Neural cell (in vitro differentiated cells): Measurements from ENCODE around the gene HBM.

ENCODE experiments used
- CTCF ChIP-seq: fragments of 450-650 bp; IDR thresholded peaks from 2 replicates; pipeline ENCODE4 v1.5.1; 2014; ENCODE audit warnings: antibody characterized with exemption, mild to moderate bottlenecking, moderate library complexity; ENCODE audit not compliant: poor library complexity, severe bottlenecking
- POLR2AphosphoS5 ChIP-seq: IDR thresholded peaks from 2 replicates; pipeline ENCODE4 v1.6.1; 2012
- SMC3 ChIP-seq: fragments of 450-650 bp; conservative IDR thresholded peaks from 2 replicates; pipeline ENCODE4 v1.6.1; 2014; ENCODE audit warnings: antibody characterized with exemption, mild to moderate bottlenecking, moderate library complexity; ENCODE audit not compliant: poor library complexity

GRCh38 chr16:118857-119256 is 46.9 kb upstream of the HBM start:
- TF ChIP-seq POLR2AphosphoS5 = no peak
- no peak for TF ChIP-seq CTCF
- no peak for TF ChIP-seq SMC3
